CD4-positive, alpha-beta T cell (primary cell): Measurements from ENCODE around the gene AMZ1. TPM values are rescaled to one million over a fixed set of nuclear protein-coding genes. Genes with fewer than 3 reads are reported as not detected.

Experiments
- ATAC-seq: fragments of 200-7000 bp; cut with Tn5 transposase; one replicate; pipeline ENCODE4 v1.10.0; 2022; ENCODE audit warnings: mild to moderate bottlenecking; ENCODE audit not compliant: poor library complexity
- CTCF ChIA-PET: fragments of 350-600 bp; sonication (Branson Sonifier 250); formaldehyde crosslinking; loops from one replicate; lab custom pipeline; 2021; ENCODE audit warnings: antibody characterized with exemption, inconsistent platforms; lab: Charles Lee
- POLR2A ChIA-PET: fragments of 350-600 bp; sonication (Branson Sonifier 250); formaldehyde crosslinking; loops from one replicate; lab custom pipeline; 2021; ENCODE audit warnings: antibody characterized with exemption, inconsistent platforms; lab: Charles Lee
- DNase-seq, 14 experiments: peaks; one replicate each; pipeline ENCODE4 v3.0.0-alpha.2; 2013 to 2020; ENCODE audit warnings: mixed read lengths in 2 of 14
- H3K27ac ChIP-seq, 2 donors: one replicate each; pipeline versions ENCODE4 v1.5.1 to v1.7.0; 2013; ENCODE audit warnings: low read length in 2 of 2, low read depth in 1 of 2, mild to moderate bottlenecking in 1 of 2
- H3K27me3 ChIP-seq, 2 experiments: 1 replicate in 1 of 2; 2 replicates in 1 of 2; pipeline versions ENCODE4 v1.6.1 to v1.7.0; 2013; ENCODE audit warnings: low read length in 2 of 2, control low read depth in 1 of 2, mild to moderate bottlenecking in 1 of 2, moderate library complexity in 1 of 2; ENCODE audit not compliant: insufficient read depth in 2 of 2, control insufficient read depth in 1 of 2
- H3K36me3 ChIP-seq: one replicate; pipeline ENCODE4 v1.6.1; 2013; ENCODE audit warnings: low read length, control low read depth; ENCODE audit not compliant: insufficient read depth
- H3K4me1 ChIP-seq: one replicate; pipeline ENCODE4 v1.6.1; 2013; ENCODE audit warnings: low read length, control low read depth; ENCODE audit not compliant: insufficient read depth
- H3K4me3 ChIP-seq: one replicate; pipeline ENCODE4 v1.5.1; 2013; ENCODE audit warnings: mild to moderate bottlenecking, low read length, moderate library complexity
- H3K9me3 ChIP-seq, 2 experiments: 1 replicate in 1 of 2; 2 replicates in 1 of 2; pipeline versions ENCODE4 v1.6.1 to v1.7.0; 2013; ENCODE audit warnings: low read length in 2 of 2, mild to moderate bottlenecking in 2 of 2, control low read depth in 1 of 2, moderate library complexity in 1 of 2; ENCODE audit not compliant: control insufficient read depth in 1 of 2, insufficient read depth in 1 of 2
- H3K27ac Mint-ChIP-seq: one replicate; pipeline ENCODE4 v1.8.0; 2020; ENCODE audit warnings: mixed read lengths
- H3K27me3 Mint-ChIP-seq: one replicate; pipeline ENCODE4 v1.8.0; 2021; ENCODE audit warnings: mixed read lengths
- H3K36me3 Mint-ChIP-seq: one replicate; pipeline ENCODE4 v1.8.0; 2021; ENCODE audit warnings: low read depth, mixed read lengths
- H3K4me1 Mint-ChIP-seq: one replicate; pipeline ENCODE4 v1.8.0; 2021; ENCODE audit warnings: low read depth, mixed read lengths
- H3K4me3 Mint-ChIP-seq: one replicate; pipeline ENCODE4 v1.8.0; 2020; ENCODE audit warnings: mild to moderate bottlenecking, mixed read lengths
- H3K9me3 Mint-ChIP-seq: one replicate; pipeline ENCODE4 v1.8.0; 2020; ENCODE audit warnings: mixed read lengths
- intact Hi-C, 2 experiments: fragments of 100-400 bp; cut with DNase I in 1 of 2; cut with micrococcal nuclease in 1 of 2; formaldehyde crosslinking; loops; one replicate each; pipeline versions ENCODE4 v1.15.1 to v1.9.0; 2023 to 2025; cut with DNase I, micrococcal nuclease
- total RNA-seq, 174 experiments: library from RNA in 2 of 174; stranded (reverse) in 2 of 174; gene quantifications; one replicate each; pipeline ENCODE4 v1.2.3 and lab custom pipeline; 2021 to 2026
- TF ChIP-seq, protein P1 (sequence below): fragments of 200-600 bp; IDR thresholded peaks from one replicate; pipeline ENCODE4 v1.8.0; 2022; ENCODE audit warnings: antibody characterized with exemption, mild to moderate bottlenecking

Gene AMZ1
- total RNA-seq, 2 experiments from 2014 or later: 0.25 to 0.36 TPM

DNA sequence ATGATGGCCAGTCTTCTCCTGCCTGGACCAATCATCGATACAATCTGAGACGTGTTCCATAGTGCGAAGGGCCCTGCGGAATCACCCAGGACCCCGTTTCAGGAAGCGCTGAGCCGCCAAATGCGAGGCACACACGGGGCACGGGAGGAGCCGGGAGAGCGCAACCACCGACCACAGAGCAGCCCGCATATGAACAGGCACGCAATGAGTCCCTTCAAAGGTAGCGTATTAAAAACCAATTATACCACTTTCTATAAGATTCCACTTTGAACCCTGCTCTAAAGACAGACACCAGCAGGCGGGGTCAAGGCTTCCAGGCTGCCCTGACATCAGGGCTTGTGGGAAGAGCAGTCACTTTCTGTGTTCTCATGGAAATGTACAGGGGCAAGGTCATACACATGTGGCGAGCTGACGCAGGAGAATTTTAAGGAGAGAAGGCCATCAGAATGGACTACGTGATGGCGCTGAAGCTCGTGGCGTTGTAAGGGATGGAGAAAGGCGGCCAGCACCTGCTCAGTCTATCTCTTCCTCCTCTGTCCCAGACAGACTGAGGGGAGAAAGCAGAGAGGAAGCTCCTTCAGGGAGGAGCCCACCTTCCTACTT lies 46.2 kb downstream of the AMZ1 start:
- no peaks in the 10 kb centered on the region for H3K27me3 Mint-ChIP-seq
- peaks cover 28% of the 10 kb centered on the region for H3K4me1 Mint-ChIP-seq
- POLR2A ChIA-PET: no interaction called here
- peaks cover 41% of the 10 kb centered on the region for H3K36me3 Mint-ChIP-seq
- Histone ChIP-seq H3K27me3 (no peaks in the 10 kb centered on the region), H3K36me3 (peaks cover 13% of the 10 kb centered on the region), H3K27ac (no peak overlapping the region), H3K4me1 (peaks cover 9% of the 10 kb centered on the region), H3K9me3 (no peaks in the 10 kb centered on the region), H3K4me3 (no peak overlapping the region)
- DNase-seq (peak in 1 of 14 experiments; percentile 17), ATAC-seq (no peak)
- CTCF ChIA-PET: no interaction called here
- intact Hi-C loops: no loop called here
- TF ChIP-seq, protein P1, sequence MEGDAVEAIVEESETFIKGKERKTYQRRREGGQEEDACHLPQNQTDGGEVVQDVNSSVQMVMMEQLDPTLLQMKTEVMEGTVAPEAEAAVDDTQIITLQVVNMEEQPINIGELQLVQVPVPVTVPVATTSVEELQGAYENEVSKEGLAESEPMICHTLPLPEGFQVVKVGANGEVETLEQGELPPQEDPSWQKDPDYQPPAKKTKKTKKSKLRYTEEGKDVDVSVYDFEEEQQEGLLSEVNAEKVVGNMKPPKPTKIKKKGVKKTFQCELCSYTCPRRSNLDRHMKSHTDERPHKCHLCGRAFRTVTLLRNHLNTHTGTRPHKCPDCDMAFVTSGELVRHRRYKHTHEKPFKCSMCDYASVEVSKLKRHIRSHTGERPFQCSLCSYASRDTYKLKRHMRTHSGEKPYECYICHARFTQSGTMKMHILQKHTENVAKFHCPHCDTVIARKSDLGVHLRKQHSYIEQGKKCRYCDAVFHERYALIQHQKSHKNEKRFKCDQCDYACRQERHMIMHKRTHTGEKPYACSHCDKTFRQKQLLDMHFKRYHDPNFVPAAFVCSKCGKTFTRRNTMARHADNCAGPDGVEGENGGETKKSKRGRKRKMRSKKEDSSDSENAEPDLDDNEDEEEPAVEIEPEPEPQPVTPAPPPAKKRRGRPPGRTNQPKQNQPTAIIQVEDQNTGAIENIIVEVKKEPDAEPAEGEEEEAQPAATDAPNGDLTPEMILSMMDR: no peak
- H3K27ac Mint-ChIP-seq: no peak overlapping the region
- no peak overlapping the region for H3K4me3 Mint-ChIP-seq
- no peaks in the 10 kb centered on the region for H3K9me3 Mint-ChIP-seq

DNA sequence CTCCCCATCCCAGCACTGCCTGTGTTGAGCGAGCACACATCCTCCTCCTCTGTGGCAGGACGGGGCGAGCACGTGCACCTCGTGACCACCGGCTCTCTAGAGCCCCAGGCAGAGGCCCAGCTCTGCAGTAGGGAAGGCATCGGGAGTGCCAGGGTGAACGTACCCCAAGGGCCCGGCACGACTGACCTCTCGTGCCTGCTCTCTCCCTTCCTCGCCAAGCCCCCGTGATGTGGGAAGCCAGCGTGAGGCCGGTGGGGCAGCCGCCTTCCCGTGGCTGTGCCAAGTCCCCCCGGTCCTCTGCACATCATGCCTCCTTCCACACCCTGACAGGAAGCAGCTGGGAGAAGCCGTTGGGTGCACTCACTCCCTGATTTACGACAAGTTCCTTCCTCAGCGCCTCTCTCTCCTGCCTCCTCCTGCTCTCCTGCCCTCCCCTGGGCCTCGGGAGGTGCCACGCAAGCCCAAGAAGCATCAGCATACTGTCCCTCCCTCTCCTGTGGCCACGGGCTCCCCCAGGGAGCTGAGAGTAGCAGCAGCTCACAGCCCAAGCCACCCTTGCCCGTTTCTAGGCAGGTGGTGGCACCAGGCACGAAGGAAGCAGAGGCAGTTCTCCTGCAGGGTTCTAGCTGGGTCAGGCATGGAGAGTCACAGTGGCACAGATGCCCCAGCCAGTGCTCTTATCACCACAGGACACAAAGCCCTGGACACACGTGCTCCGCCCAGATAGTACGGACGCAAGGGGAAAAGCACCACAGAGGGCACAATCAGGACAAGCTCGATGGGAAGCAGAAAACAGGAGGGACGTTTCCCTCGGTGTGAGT lies 47.0 kb downstream of the AMZ1 start:
- H3K4me3 ChIP-seq: no peak overlapping the region
- H3K4me3 Mint-ChIP-seq: peak overlapping the region; percentile 43

GRCh38 chr7:2735744-2736143 lies 47.7 kb downstream of the AMZ1 start:
- intact Hi-C loops: no loop called here
- peaks cover 28% of the 10 kb centered on the region for H3K4me1 Mint-ChIP-seq

More for the DNA sequence above, 47.0 kb downstream of the AMZ1 start:
- peaks cover 11% of the 10 kb centered on the region for H3K36me3 ChIP-seq
- no peaks in the 10 kb centered on the region for H3K9me3 ChIP-seq
- peaks cover 28% of the 10 kb centered on the region for H3K4me1 Mint-ChIP-seq
- H3K9me3 Mint-ChIP-seq: no peaks in the 10 kb centered on the region
- no peak overlapping the region for H3K27ac Mint-ChIP-seq
- peaks cover 9% of the 10 kb centered on the region for H3K4me1 ChIP-seq
- ChIA-PET CTCF (interaction anchor here (1.2 kb wide), 1 partner anchor 20 kb away, joined by 3 read pairs; no protein-coding TSS in a partner anchor), POLR2A (no interaction called here)
- peak; percentile 38 for ATAC-seq
- TF ChIP-seq, protein P1: no peak
- no peak overlapping the region for H3K27ac ChIP-seq
- intact Hi-C loops: no loop called here
- H3K36me3 Mint-ChIP-seq: peaks cover 37% of the 10 kb centered on the region
- H3K27me3 ChIP-seq: no peaks in the 10 kb centered on the region
- no peaks in the 10 kb centered on the region for H3K27me3 Mint-ChIP-seq
- DNase-seq: peak in 3 of 14 experiments; percentile 33 to 49 (median 44)

More at GRCh38 chr7:2735744-2736143, 47.7 kb downstream of the AMZ1 start:
- ATAC-seq (no peak), DNase-seq (peak in 1 of 14 experiments; percentile 21)
- ChIA-PET CTCF (interaction anchor here (1.2 kb wide), 1 partner anchor 20 kb away, joined by 3 read pairs; no protein-coding TSS in a partner anchor), POLR2A (no interaction called here)
- no peaks in the 10 kb centered on the region for H3K9me3 Mint-ChIP-seq
- no peak overlapping the region for H3K27ac ChIP-seq
- peaks cover 29% of the 10 kb centered on the region for H3K36me3 Mint-ChIP-seq
- no peaks in the 10 kb centered on the region for H3K9me3 ChIP-seq
- H3K4me1 ChIP-seq: peaks cover 9% of the 10 kb centered on the region
- peaks cover 9% of the 10 kb centered on the region for H3K36me3 ChIP-seq
- TF ChIP-seq, protein P1: no peak
- H3K27me3 ChIP-seq: no peaks in the 10 kb centered on the region
- H3K4me3 Mint-ChIP-seq: no peak overlapping the region
- no peak overlapping the region for H3K4me3 ChIP-seq
- H3K27ac Mint-ChIP-seq: no peak overlapping the region
- no peaks in the 10 kb centered on the region for H3K27me3 Mint-ChIP-seq
